Airway epithelial cell (primary cell): ENCODE measurements around the gene MTX2. TPM values are rescaled to one million over a fixed set of nuclear protein-coding genes. Genes with fewer than 3 reads are reported as not detected.

ENCODE experiments used
- total RNA-seq: library from RNA; depleted of rRNA; stranded (reverse); fragments of >200 nt; gene quantifications from 2 replicates; pipeline ENCODE4 v1.2.3, GENCODE V29; 2015

Gene MTX2
- 47.7 and 49.8 TPM in 2 replicates for total RNA-seq

DNA sequence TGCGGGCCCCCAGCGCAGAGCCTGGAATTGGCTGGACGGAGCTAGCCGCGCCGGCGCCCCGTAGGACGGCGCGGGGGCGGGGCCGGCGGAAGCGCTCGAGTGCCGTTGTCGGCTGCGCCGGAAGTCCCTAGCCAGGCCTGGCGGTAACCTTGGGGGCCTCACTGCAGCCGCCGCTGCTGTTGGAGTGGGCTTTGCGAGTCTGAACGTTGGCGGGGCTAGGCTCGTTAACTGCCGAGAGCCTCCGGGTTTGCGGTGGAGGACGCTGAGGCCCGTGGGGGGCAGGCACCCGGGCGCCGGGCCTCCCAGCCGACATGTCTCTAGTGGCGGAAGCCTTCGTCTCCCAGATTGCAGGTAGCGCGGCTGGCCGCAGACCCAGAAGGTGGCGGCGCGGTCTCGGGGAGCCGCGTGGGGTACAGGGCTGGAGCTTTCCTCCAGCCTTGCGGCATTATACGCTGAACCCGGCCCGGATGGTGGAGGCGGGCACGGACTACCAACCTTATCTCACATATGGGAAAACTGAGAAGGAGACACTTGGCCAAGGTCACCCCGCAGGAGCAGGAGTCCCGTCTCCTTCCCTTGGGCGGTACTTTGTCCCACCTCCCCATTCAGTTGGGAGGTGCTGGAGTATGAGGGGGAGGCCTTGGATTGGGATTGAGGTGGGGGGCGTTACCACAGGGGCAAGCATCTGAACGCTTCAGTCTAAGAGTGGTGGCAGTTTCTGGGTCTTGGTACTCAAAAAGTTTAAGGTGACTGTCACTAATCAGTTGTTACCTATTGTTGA, at the start of gene MTX2:
TSS of gene MTX2 (plus strand) at position 124 of the 781 bp plus-strand sequence. CDS start at position 312, 188 bp downstream.

Other genes with a start within 250 kb of the MTX2 start
- not detected in 2 replicates for gene EVX2, start 185.5 kb upstream of the MTX2 start, total RNA-seq
- not detected in 2 replicates for gene HOXD13, start 176.7 kb upstream of the MTX2 start, total RNA-seq
- gene HOXD12, start 169.6 kb upstream of the MTX2 start, total RNA-seq, result not detected in 2 replicates
- gene HOXD11, start 162.2 kb upstream of the MTX2 start, total RNA-seq, result not detected in 2 replicates
- not detected in 2 replicates for gene HOXD10, start 152.7 kb upstream of the MTX2 start, total RNA-seq
- gene HOXD9, start 146.7 kb upstream of the MTX2 start, total RNA-seq, result not detected in 2 replicates
- gene HOXD8, start 139.7 kb upstream of the MTX2 start, total RNA-seq, result not detected in 2 replicates
- gene HOXD4, start 117.9 kb upstream of the MTX2 start, total RNA-seq, result not detected in 2 replicates
- gene HOXD3, start 112.1 kb upstream of the MTX2 start, total RNA-seq, result not detected in 2 replicates
- gene HOXD1, start 80.8 kb upstream of the MTX2 start, total RNA-seq, result not detected in 2 replicates